GM19452 (cell line): Measurements from ENCODE around the gene CFAP46.
"Not testable (repeated sequence)": the region's sequence is repeated elsewhere in the genome, so short reads cannot be mapped to it uniquely, and the experiment has no call there.

Experiments
- ATAC-seq: cut with Tn5 transposase; IDR thresholded peaks from one replicate; pipeline ENCODE4 v1.9.1; 2021; ENCODE audit not compliant: unreplicated experiment

CFAP46 gene

GRCh38 chr10:132779549-132780294 lies 162.6 kb downstream of the CFAP46 start:
- ATAC-seq: no peak

GRCh38 chr10:132777441-132777840 lies 164.9 kb downstream of the CFAP46 start:
- ATAC-seq: no peak

GRCh38 chr10:132776821-132777220 lies 165.5 kb downstream of the CFAP46 start:
- no peak for ATAC-seq

GRCh38 chr10:132776186-132776585 lies 166.2 kb downstream of the CFAP46 start:
- no peak for ATAC-seq

DNA sequence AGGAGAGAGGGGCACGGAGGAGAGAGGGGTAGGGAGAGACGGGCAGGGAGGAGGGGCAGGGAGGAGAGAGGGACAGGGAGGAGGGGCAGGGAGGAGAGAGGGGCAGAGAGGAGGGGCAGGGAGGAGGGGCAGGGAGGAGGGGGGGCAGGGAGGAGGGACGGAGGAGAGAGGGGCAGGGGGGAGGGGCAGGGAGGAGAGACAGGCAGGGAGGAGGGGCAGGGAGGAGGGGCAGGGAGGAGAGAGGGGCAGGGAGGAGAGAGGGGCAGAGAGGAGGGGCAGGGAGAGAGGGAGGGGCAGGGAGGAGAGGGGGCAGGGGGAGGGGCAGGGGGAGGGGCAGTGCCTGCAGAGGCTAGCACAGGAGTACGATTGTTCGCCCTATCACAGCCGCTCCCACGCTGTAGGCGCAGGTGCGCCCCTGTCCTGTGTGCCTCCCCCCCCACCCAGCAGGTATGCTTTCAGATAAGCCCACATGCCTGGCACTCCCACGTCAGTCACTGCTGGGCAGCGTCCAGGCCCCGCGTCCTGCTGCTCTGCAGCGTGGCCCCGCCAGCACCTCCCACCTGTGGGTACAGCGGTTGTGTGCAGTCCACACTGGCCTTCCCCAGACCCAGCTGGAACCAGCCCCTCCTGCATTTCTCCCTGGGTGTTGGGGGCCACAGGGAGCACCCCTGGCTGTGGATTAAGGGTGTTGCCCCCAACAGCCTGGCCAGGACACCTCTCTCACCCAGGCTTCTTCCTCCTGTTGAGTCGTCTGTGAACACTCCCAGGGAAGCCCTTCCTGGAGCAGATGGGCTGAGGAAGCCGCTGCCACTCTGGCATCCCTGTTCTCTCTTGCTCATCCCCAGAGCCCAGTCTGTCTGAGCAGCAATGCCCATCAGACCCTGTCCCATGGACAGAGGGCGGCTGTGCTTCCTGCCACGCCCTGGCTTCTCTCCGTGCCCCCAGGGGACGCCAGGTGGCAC lies 167.2 kb downstream of the CFAP46 start:
- no peak for ATAC-seq

DNA sequence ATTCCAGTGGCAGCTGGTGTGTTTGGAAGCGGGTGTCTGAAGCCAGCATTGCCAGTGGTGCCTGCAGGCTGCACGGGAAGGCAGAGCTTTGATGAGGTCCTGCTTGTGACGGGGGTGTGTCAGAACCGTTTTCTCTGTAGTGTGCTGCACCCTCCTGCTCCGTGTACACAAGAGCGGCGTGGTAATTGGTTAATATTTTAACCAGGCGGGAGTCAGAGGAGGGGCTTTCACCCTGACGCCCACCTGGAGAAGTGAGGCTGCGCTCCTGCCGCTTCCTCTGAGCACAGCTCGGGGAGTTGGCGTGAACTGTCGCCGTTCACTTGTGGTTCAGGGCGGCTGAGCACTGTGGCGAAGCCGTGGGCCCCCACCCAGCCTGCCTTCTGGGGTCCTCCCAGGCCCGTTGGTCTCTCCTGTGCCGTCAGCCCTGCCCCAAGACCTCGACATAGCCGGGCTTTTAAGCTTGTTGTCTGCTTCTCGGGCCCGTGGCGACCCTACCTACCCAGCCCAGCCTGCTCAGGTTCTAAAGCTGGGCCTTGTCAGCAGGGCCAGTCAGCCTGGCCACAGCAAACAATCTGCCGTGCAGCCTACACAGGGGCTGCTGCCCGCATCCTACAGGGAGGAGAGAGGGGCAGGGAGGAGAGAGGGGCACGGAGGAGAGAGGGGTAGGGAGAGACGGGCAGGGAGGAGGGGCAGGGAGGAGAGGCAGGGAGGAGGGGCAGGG lies 168.0 kb downstream of the CFAP46 start:
- ATAC-seq: no peak

- not testable (repeated sequence) for ATAC-seq
Measured at GRCh38 chr10:132772816-132773215, 169.6 kb downstream of the CFAP46 start.

DNA sequence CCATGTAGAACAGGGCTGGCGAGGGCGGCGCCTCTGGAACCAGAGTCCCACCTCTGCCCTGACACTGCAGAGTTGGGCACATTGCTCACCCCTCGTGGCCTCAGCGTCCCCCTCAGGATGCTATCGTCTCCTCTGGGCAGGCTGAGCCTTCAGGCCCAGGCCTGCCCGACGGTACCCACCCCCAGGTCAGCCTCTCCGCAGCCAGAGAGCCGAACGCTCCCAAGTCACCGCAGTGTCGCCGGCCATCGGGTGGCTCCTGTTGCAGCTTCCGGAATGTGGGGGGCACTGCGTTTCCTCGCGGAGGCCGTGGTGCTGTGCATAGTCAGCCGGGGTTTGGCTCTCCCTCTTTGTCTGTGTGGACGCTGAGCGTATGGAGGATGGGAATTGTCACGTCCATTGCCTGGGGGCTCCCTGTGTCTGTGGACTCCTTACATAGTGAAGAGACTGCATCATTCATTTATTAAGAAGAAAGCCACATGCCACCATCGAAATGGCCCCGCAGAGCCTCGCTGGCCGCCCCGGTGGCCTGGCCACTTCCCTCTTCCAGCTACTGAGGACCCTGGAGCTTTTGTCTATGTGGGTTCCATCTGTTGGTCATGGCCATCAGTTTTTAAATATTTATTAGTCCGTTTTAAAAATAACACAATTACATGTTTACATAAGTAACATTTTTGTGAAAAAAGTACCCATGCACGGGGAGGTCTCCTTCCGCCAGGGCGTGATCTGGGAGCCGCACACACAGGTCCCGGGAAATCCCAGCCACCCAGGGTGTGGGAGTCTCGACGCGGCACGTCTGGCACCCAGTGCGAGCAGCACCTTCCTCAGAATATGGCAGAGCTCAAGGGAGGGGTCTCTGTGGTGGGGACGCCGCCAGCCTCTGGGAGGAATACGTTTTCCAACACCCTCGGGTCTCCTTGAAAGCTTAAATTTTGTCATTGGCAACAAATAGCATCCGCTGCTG lies 172.0 kb downstream of the CFAP46 start:
- ATAC-seq: no peak

DNA sequence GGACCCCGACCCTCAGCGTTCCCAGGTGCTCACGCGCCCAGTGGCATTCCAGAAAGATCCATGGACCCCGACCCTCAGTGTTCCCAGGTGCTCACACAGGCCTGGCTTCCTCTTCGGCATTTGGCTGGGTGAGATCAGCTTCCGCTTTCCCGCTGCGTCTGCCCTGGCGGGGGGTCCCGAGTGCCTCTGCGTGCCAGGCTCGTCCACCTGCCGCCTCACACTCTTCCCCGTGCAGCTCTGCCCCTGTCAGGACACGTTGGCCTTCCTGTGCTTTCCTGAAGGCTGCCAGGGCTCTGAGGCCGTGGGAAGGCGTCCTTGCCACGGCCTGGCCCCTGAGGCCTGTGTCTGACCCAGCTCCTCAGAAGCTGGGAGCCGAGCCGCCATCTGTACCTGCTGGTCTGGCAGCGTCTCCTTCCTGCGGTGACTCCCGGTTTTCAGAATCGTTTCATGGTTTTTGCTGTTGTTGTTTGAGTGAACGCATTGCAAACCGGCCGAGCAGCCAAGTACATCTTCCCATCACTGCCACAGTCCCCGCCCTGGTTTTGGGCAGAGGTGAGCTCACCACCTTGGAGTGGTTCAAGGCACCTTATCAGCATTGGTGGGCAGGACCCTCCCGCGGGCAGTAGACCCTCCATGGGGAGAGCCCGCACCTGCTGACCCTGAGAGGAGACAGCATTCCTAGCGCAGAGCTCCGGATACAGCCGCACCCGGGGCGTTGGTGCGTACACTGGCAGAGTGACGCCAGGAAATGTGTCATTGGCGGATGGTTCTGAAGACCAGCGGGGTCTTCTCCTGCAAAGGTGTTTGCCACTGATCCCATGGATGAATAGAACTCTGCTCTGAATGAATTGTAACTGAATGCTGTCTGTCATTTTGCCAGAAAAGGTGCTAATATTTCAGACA lies 173.8 kb downstream of the CFAP46 start:
- no peak for ATAC-seq

DNA sequence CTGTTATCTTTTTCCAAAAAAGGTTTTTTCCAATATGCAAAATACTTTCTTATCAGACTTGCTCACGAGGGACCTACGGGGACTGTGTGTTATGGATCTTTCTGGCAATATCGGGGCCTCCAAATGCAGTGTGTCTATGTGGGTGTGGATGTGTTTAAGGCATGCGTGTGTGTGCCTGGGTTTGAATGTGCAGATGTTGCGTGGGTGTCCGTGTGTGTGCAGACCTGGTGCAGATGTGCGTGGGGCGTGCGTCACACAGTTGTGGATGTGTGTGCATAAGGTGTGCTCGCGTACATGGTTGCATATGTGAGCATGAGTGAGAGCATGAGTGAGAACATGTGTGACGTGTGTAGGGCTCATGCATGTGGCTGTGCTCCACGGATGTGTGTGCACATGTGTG lies 176.1 kb downstream of the CFAP46 start:
- ATAC-seq: no peak

GRCh38 chr10:132765435-132765834 lies 176.9 kb downstream of the CFAP46 start:
- ATAC-seq: no peak

- ATAC-seq: no peak
Measured at GRCh38 chr10:132764108-132764507, 178.3 kb downstream of the CFAP46 start.

DNA sequence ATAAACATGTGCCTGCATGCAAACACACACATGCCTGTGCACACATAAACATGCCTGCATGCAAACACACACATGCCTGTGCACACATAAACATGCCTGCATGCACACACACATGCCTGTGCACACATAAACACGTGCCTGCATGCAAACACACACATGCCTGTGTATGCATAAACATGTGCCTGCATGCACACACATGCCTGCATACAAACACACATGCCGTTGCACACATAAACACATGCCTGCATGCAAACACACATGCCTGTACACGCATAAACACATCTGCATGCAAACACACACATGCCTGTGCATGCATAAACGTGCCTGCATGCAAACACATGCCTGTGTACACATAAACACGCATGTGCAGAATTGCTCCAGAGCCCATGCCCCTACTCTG lies 178.8 kb downstream of the CFAP46 start:
- no peak for ATAC-seq

- no peak for ATAC-seq
Measured at GRCh38 chr10:132762267-132762666, 180.1 kb downstream of the CFAP46 start.

DNA sequence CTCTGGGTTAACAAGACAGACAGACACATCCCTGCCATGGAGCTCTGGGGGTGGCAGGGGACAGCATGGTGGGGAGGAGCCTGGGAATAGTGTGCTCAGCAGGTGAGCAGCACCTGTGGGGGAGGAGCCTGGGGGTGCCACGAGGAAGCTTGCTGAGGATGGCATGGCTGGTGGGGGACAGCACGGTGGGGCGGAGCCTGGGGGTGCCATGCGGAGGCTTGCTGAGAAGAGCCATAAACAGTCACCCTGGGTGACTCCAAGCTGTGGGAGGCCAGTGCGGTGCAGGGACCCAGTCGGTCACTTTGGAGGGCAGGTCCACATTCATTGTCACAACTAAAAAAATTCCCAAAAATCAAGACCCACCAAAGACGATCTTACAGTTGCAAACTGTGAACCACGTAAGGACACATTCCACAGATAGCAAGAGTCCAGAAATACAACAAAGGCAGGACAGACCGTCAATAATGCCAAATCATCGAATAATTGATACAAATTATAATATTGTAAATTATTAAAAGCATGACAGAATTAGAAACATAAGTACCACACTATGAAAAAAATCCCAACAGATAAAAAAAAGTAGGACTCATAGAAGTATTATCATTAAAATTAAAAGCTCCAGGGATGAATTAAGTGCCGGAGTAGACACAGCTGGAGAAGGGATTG lies 180.8 kb downstream of the CFAP46 start:
- no peak for ATAC-seq

- no peak for ATAC-seq
Measured at GRCh38 chr10:132758865-132759264, 183.5 kb downstream of the CFAP46 start.
